ENCODE data around the gene ZNF408. TPM values are rescaled to one million over a fixed set of nuclear protein-coding genes. Genes with fewer than 3 reads are reported as not detected.

The ZNF408 gene
- total RNA-seq, 2 experiments from 2014 or later, result 13.8 to 15.2 TPM

GRCh38 chr11:46695345-46696211 lies 5.3 kb upstream of the ZNF408 start:
- no peak for DNase-seq (ENCODE audit: low spot score)
- H3K36me3 ChIP-seq (ENCODE audit: insufficient read depth, low read length), result peaks cover 21% of the 10 kb centered on the region
- no peaks in the 10 kb centered on the region for H3K9me3 ChIP-seq (ENCODE audit: low read length)
- no peaks in the 10 kb centered on the region for H3K9me2 ChIP-seq (ENCODE audit: insufficient read depth, low read length)
- ChIA-PET POLR2A (interaction anchor here (1.0 kb wide), 1 partner anchor 21 kb away, joined by 3 read pairs; no protein-coding TSS in a partner anchor), CTCF (ENCODE audit: unreplicated experiment) (interaction anchor here (0.6 kb wide), 1 partner anchor 151 kb away, joined by 3 read pairs; no protein-coding TSS in a partner anchor)
- H3K4me3 ChIP-seq (ENCODE audit: low read depth, low read length, poor library complexity, severe bottlenecking), result no peak overlapping the region
- no peak overlapping the region for H3K4me2 ChIP-seq (ENCODE audit: low read length)
- H3K27ac ChIP-seq (ENCODE audit: low read depth, low read length, poor library complexity, severe bottlenecking), result no peak overlapping the region
- BruUV-seq (replicated peaks), result no TSS peak
- H4K20me1 ChIP-seq (ENCODE audit: insufficient read depth, low read length), result no peaks in the 10 kb centered on the region
- no peak for TF ChIP-seq EZH2phosphoT487 (IDR thresholded peaks at IDR 0.05; ENCODE audit: borderline replicate concordance, low read depth, low read length)
- no peak for TF ChIP-seq CTCF (conservative IDR thresholded peaks at IDR 0.05; ENCODE audit: low read length)
- no peak overlapping the region for H2AFZ ChIP-seq (ENCODE audit: low read length)
- intact Hi-C loops (cut with micrococcal nuclease; ENCODE audit: unreplicated experiment), result no loop called here
- H3K79me2 ChIP-seq (ENCODE audit: insufficient read depth, low read depth, low read length), result peaks cover 14% of the 10 kb centered on the region; the same call in 1 of the 2 replicates
- H3K4me1 ChIP-seq (ENCODE audit: insufficient read depth, low read length, poor library complexity, severe bottlenecking), result peaks cover 10% of the 10 kb centered on the region

- no peak overlapping the region for H3K4me3 ChIP-seq (ENCODE audit: low read depth, low read length, poor library complexity, severe bottlenecking)
- no peaks in the 10 kb centered on the region for H3K9me2 ChIP-seq (ENCODE audit: insufficient read depth, low read length)
- H3K36me3 ChIP-seq (ENCODE audit: insufficient read depth, low read length), result peaks cover 20% of the 10 kb centered on the region
- H3K4me1 ChIP-seq (ENCODE audit: insufficient read depth, low read length, poor library complexity, severe bottlenecking), result peaks cover 10% of the 10 kb centered on the region
- CTCF ChIA-PET (ENCODE audit: unreplicated experiment), result interaction anchor here (0.6 kb wide), 1 partner anchor 150 kb away, joined by 3 read pairs; no protein-coding TSS in a partner anchor
- H3K27ac ChIP-seq (ENCODE audit: low read depth, low read length, poor library complexity, severe bottlenecking), result no peak overlapping the region
- intact Hi-C loops (cut with micrococcal nuclease; ENCODE audit: unreplicated experiment), result no loop called here
- H4K20me1 ChIP-seq (ENCODE audit: insufficient read depth, low read length), result no peaks in the 10 kb centered on the region
- DNase-seq (ENCODE audit: low spot score), result no peak
- no peak overlapping the region for H3K4me2 ChIP-seq (ENCODE audit: low read length)
- POLR2A ChIA-PET, result no interaction called here
- BruUV-seq (replicated peaks), result no TSS peak
- H3K9me3 ChIP-seq (ENCODE audit: low read length), result no peaks in the 10 kb centered on the region
- TF ChIP-seq CTCF (conservative IDR thresholded peaks at IDR 0.05; ENCODE audit: low read length) (no peak), EZH2phosphoT487 (IDR thresholded peaks at IDR 0.05; ENCODE audit: borderline replicate concordance, low read depth, low read length) (no peak)
- H2AFZ ChIP-seq (ENCODE audit: low read length), result no peak overlapping the region
- peaks cover 17% of the 10 kb centered on the region; the same call in 1 of the 2 replicates for H3K79me2 ChIP-seq (ENCODE audit: insufficient read depth, low read depth, low read length)
These were observed 4.6 kb upstream of the ZNF408 start for GRCh38 chr11:46696212-46696558.

GRCh38 chr11:46697303-46697702 lies 3.5 kb upstream of the ZNF408 start:
- Histone ChIP-seq H3K27ac (ENCODE audit: low read depth, low read length, poor library complexity, severe bottlenecking) (no peak overlapping the region), H3K9me3 (ENCODE audit: low read length) (no peaks in the 10 kb centered on the region), H4K20me1 (ENCODE audit: insufficient read depth, low read length) (no peaks in the 10 kb centered on the region), H3K79me2 (ENCODE audit: insufficient read depth, low read depth, low read length) (peaks cover 29% of the 10 kb centered on the region), H3K4me2 (ENCODE audit: low read length) (no peak overlapping the region; the same call in 1 of the 2 replicates), H3K9me2 (ENCODE audit: insufficient read depth, low read length) (no peaks in the 10 kb centered on the region), H3K4me1 (ENCODE audit: insufficient read depth, low read length, poor library complexity, severe bottlenecking) (peaks cover 14% of the 10 kb centered on the region), H3K4me3 (ENCODE audit: low read depth, low read length, poor library complexity, severe bottlenecking) (no peak overlapping the region), H3K36me3 (ENCODE audit: insufficient read depth, low read length) (peaks cover 23% of the 10 kb centered on the region), H2AFZ (ENCODE audit: low read length) (no peak overlapping the region)
- no peak for TF ChIP-seq CTCF (conservative IDR thresholded peaks at IDR 0.05; ENCODE audit: low read length)
- TF ChIP-seq EZH2phosphoT487 (IDR thresholded peaks at IDR 0.05; ENCODE audit: borderline replicate concordance, low read depth, low read length), result no peak
- ChIA-PET CTCF (ENCODE audit: unreplicated experiment) (no interaction called here), POLR2A (interaction anchor here (0.5 kb wide), 1 partner anchor 146 kb away, joined by 3 read pairs; no protein-coding TSS in a partner anchor)
- no peak for DNase-seq (ENCODE audit: low spot score)
- no TSS peak for BruUV-seq (replicated peaks)
- intact Hi-C loops (cut with micrococcal nuclease; ENCODE audit: unreplicated experiment), result no loop called here

All from OCI-LY7 (cell line).